ENCODE results near the gene FARSA. TPM values are rescaled to one million over a fixed set of nuclear protein-coding genes. Genes with fewer than 3 reads are reported as not detected.

FARSA gene
- total and polyA plus RNA-seq, 2 of the 13 experiments (the other 11 are each of a cell fraction or from before 2014, with no cell fraction given): 25.9 to 72.0 TPM

DNA sequence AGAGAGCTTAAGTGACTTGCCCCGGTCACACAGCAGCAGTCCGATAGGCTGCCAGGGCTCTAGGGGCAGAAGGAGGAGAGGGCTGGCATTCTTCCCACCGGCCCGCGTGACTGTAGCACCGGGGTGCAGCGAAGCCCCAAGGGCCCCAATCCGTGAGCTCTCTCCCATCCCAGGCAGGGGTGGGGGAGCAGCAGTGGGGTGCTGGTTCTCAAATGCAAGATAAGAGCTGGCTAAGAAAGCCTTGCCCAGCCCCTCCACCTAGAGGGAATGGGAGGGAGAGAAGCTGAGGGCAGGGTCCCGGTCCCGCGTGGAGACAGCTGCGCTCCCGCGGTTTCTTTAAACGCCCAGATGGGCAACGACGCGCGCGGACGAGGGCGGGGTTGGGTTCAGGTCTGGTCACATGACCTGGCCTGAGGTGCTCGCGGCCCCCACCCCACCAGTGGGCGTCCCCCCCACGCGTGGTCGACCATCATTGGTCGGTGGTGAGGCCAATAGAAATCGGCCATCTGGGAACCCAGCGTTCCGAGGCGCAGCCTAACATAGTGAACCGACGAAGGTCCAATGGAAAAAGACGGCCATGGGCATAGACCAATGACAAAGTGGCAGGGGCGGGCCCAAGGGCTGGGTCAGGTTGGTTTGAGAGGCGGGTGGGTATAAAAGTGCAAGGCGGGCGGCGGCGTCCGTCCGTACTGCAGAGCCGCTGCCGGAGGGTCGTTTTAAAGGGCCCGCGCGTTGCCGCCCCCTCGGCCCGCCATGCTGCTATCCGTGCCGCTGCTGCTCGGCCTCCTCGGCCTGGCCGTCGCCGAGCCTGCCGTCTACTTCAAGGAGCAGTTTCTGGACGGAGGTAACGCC, 4.6 kb upstream of the FARSA start, which contains the start of gene CALR (continued):
- TF ChIP-seq, protein P1, sequence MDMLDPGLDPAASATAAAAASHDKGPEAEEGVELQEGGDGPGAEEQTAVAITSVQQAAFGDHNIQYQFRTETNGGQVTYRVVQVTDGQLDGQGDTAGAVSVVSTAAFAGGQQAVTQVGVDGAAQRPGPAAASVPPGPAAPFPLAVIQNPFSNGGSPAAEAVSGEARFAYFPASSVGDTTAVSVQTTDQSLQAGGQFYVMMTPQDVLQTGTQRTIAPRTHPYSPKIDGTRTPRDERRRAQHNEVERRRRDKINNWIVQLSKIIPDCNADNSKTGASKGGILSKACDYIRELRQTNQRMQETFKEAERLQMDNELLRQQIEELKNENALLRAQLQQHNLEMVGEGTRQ (IDR thresholded peaks at IDR 0.05; ENCODE audit: low read depth, low read length): peak; percentile 84
- TF ChIP-seq, protein P1 (CRISPR knock-in tag; IDR thresholded peaks at IDR 0.05; ENCODE audit: borderline replicate concordance): peak; percentile 94; the same call in 1 of the 2 replicates
- TF ChIP-seq MYNN (CRISPR knock-in tag; IDR thresholded peaks at IDR 0.05; ENCODE audit: low read depth): no peak
- no peak for TF ChIP-seq DNMT1 (CRISPR knock-in tag; IDR thresholded peaks at IDR 0.05)
- TF ChIP-seq ZC3H13 (CRISPR knock-in tag; IDR thresholded peaks at IDR 0.05): peak; percentile 59; the same call in 1 of the 2 replicates
- peak; percentile 69; the same call in 1 of the 2 replicates for TF ChIP-seq TBX2 (CRISPR knock-in tag; IDR thresholded peaks at IDR 0.05; ENCODE audit: borderline replicate concordance)
- TF ChIP-seq FOXP4 (CRISPR knock-in tag; IDR thresholded peaks at IDR 0.05): peak; percentile 32; the same call in 1 of the 2 replicates
- TF ChIP-seq ARHGAP35 (CRISPR knock-in tag; IDR thresholded peaks at IDR 0.05; ENCODE audit: borderline replicate concordance): no peak
- TF ChIP-seq SP4 (CRISPR knock-in tag; IDR thresholded peaks at IDR 0.05): peak; percentile 91
- TF ChIP-seq RBM39 (IDR thresholded peaks at IDR 0.05; ENCODE audit: low read depth, low read length, poor library complexity, severe bottlenecking): peak; percentile 90
- TF ChIP-seq THAP7 (CRISPR knock-in tag; IDR thresholded peaks at IDR 0.05): peak; percentile 96
- TF ChIP-seq KLF15 (CRISPR knock-in tag; IDR thresholded peaks at IDR 0.05; ENCODE audit: borderline replicate concordance): peak; percentile 67; the same call in 1 of the 2 replicates
- TF ChIP-seq, protein P2, sequence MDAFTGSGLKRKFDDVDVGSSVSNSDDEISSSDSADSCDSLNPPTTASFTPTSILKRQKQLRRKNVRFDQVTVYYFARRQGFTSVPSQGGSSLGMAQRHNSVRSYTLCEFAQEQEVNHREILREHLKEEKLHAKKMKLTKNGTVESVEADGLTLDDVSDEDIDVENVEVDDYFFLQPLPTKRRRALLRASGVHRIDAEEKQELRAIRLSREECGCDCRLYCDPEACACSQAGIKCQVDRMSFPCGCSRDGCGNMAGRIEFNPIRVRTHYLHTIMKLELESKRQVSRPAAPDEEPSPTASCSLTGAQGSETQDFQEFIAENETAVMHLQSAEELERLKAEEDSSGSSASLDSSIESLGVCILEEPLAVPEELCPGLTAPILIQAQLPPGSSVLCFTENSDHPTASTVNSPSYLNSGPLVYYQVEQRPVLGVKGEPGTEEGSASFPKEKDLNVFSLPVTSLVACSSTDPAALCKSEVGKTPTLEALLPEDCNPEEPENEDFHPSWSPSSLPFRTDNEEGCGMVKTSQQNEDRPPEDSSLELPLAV (CRISPR knock-in tag; conservative IDR thresholded peaks at IDR 0.05; ENCODE audit: low read depth): no peak
- TF ChIP-seq PHF21A (CRISPR knock-in tag; IDR thresholded peaks at IDR 0.05): peak; percentile 41; the same call in 1 of the 2 replicates
- 0 out of 2 replicates have a peak, but pooled peaks have one; percentile 11 for TF ChIP-seq FOXO1 (CRISPR knock-in tag; IDR thresholded peaks at IDR 0.05)
- TF ChIP-seq ZNF740 (CRISPR knock-in tag; IDR thresholded peaks at IDR 0.05): peak; percentile 84
- TF ChIP-seq ZNF34 (CRISPR knock-in tag; IDR thresholded peaks at IDR 0.05; ENCODE audit: borderline replicate concordance): peak; percentile 93

Measured in HepG2 (cell line).